SK-N-MC (cell line): ENCODE measurements around the gene ELMO3.

Experiments used
- DNase-seq: peaks from one replicate; pipeline ENCODE4 v3.0.0-alpha.2; 2011; ENCODE audit warnings: low read depth, low spot score
- H3K27ac ChIP-seq: fragments of 200-600 bp; sonication (generic); 2 replicates; pipeline ENCODE4 v1.5.1; 2016; ENCODE audit warnings: mixed run types
- H3K36me3 ChIP-seq: fragments of 200-600 bp; sonication (generic); 2 replicates; pipeline ENCODE4 v1.6.1; 2017; ENCODE audit warnings: antibody characterized with exemption, low read length, mixed read lengths; ENCODE audit not compliant: insufficient read depth
- H3K4me3 ChIP-seq: fragments of 200-600 bp; sonication (generic); 2 replicates; pipeline ENCODE4 v1.5.1; 2016
- H3K9ac ChIP-seq: fragments of 200-600 bp; sonication (generic); 2 replicates; pipeline ENCODE4 v1.8.0; 2017; ENCODE audit warnings: mixed run types, mixed read lengths; ENCODE audit not compliant: insufficient read length
- H3K9me3 ChIP-seq: fragments of 200-600 bp; sonication (generic); 2 replicates; pipeline ENCODE4 v1.6.1; 2017; ENCODE audit warnings: low read depth, mild to moderate bottlenecking, antibody characterized with exemption, low read length, moderate library complexity, mixed read lengths
- EZH2 ChIP-seq: fragments of 200-600 bp; sonication (generic); IDR thresholded peaks from one replicate; pipeline ENCODE4 v1.6.1; 2017; ENCODE audit warnings: antibody characterized with exemption
- FOXP2 ChIP-seq: optimal IDR thresholded peaks from 2 replicates; pipeline ENCODE3; 2011; ENCODE audit warnings: mild to moderate bottlenecking, moderate library complexity; ENCODE audit not compliant: insufficient read depth; ENCODE audit errors: extremely low read length, control extremely low read depth
- POLR2AphosphoS5 ChIP-seq: IDR thresholded peaks from 2 replicates; pipeline ENCODE4 v1.6.1; 2012; ENCODE audit warnings: mild to moderate bottlenecking, low read depth, low read length, borderline replicate concordance

ELMO3 gene

DNA sequence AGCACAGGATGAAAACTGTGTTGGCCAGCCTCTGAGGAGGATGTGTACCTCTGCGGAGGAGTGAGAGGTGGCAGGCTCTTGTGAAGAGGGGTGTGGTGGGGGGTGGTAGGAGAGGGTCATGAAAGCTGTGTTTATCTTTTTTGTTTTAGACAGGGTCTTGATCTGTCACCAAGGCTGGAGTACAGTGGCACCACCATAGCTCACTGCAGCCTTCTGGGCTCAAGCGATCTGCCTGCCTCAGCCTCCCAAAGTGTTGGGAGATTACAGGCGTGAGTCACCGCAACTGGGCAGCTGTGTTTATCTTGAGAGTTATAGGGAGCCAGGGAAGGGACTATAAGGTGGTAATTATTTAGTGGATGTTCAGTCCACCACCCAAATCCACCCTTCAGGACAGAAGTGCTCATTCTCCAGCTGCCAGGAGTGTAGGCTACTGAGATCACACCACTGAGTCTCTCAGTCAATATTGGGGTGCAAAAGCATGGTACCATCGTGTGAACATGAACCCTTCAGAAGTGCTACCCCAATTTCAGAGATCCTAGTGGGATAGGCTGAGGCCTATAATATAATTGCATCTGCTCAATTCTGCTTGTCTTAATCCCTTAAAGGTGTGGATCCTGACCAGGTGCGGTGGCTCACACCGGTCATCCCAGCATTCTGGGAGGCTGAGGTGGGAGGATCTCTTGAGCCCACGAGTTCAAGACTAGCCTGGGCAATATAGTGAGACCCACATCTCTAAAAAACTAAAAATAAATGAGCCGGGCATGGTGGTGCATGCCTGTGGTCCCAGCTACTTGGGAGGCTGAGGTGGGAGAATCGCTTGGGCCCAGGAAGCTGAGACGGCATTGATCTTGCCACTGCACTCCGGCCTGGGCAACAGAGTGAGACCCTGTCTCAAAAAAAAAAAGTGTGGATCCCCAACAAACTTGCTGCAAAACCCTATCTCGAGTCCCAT lies 8.2 kb upstream of the ELMO3 start:
- H3K9ac ChIP-seq = no peak overlapping the region

DNA sequence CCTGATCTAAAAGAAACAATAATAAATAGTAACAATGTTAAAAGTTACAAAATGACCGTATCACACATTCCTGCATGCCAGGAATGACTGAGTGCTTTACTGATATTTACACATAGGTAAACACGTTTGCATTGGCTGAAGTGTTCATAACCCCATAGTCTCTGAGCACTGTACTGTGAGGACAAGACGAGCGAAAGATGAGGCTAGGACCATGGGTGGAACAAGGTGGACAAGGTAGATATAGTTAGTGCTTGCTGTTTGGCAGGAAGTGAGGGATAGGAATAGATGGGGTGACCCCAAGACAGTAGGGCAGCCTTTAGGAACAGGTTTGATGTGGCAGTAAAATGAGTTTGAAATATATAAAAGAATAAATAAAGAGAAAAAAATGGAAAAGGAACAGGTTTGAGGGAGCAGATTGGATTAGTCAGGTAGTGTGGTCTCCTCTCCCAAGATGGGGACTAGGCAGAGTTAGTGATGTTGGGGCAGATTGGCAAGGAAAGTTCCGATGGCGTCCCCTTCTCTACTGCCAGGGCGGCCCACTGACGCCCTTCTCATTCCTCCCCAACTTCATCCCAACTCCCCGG lies 7.4 kb upstream of the ELMO3 start:
- H3K9me3 ChIP-seq = no peaks in the 10 kb centered on the region
- H3K36me3 ChIP-seq = peaks cover 18% of the 10 kb centered on the region; the same call in 1 of the 2 replicates
- H3K4me3 ChIP-seq = peak overlapping the region; percentile 80
- no peak for DNase-seq
- no peak overlapping the region for H3K27ac ChIP-seq
- peak overlapping the region; percentile 26 for H3K9ac ChIP-seq
- TF ChIP-seq EZH2 (no peak), FOXP2 (no peak), POLR2AphosphoS5 (no peak)

More for the DNA sequence above, 8.2 kb upstream of the ELMO3 start:
- no peak overlapping the region for H3K27ac ChIP-seq
- H3K36me3 ChIP-seq = peaks cover 15% of the 10 kb centered on the region; the same call in 1 of the 2 replicates
- no peak overlapping the region for H3K4me3 ChIP-seq
- TF ChIP-seq EZH2 (no peak), FOXP2 (no peak), POLR2AphosphoS5 (no peak)
- DNase-seq = no peak
- H3K9me3 ChIP-seq = no peaks in the 10 kb centered on the region

DNA sequence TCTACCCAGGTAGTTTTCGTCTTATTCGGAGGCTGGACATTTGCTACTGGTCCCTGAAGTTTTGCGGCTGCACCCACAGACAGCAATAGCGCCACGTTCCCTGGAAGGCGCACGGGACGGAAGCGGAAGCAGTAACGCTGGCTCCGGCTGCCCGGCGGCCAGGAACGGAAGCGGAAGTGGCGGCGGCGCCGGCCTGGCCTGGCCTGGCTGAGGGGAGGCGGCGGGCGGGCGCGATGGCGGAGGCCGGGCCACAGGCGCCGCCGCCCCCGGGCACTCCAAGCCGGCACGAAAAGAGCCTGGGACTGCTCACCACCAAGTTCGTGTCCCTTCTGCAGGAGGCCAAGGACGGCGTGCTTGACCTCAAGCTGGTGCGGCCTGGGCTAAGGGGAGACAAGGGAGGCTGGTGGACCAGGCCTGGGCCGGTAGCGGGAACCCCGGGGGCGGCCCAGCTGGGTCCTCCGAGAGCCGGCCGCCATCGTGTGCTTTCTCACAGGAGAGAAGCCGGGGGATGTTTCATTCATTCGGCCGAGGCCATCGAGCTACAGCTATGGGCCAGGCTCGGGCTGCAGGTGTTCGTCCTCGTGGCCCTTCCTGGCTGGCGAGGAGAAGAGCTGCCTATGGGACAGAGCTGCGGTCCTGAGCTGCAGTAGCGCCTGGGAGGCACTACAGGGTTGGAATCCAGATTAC lies 6.8 kb upstream of the ELMO3 start, which contains the start of gene E2F4:
TSS of gene E2F4 (plus strand) at position 161 of the 687 bp plus-strand sequence. CDS start at position 234, 73 bp downstream.
- peak within 1 kb of the TSS; percentile 93 for H3K9ac ChIP-seq
- TF ChIP-seq POLR2AphosphoS5 = peak; percentile 28; the same call in 1 of the 2 replicates
- no peak for TF ChIP-seq FOXP2
- no peak for TF ChIP-seq EZH2
- H3K27ac ChIP-seq = no peak within 1 kb of the TSS
- H3K4me3 ChIP-seq = peak within 1 kb of the TSS; percentile 80
- H3K36me3 ChIP-seq = peaks cover 18% of the 10 kb centered on the region; the same call in 1 of the 2 replicates
- no peak for DNase-seq
- no peaks in the 10 kb centered on the region for H3K9me3 ChIP-seq

GRCh38 chr16:67192781-67193361 lies 6.1 kb upstream of the ELMO3 start:
- Histone ChIP-seq H3K27ac (no peak overlapping the region), H3K9ac (peak overlapping the region; percentile 93), H3K36me3 (peaks cover 18% of the 10 kb centered on the region; the same call in 1 of the 2 replicates), H3K9me3 (no peaks in the 10 kb centered on the region), H3K4me3 (peak overlapping the region; percentile 80)
- TF ChIP-seq FOXP2 (no peak), POLR2AphosphoS5 (no peak), EZH2 (no peak)
- no peak for DNase-seq

DNA sequence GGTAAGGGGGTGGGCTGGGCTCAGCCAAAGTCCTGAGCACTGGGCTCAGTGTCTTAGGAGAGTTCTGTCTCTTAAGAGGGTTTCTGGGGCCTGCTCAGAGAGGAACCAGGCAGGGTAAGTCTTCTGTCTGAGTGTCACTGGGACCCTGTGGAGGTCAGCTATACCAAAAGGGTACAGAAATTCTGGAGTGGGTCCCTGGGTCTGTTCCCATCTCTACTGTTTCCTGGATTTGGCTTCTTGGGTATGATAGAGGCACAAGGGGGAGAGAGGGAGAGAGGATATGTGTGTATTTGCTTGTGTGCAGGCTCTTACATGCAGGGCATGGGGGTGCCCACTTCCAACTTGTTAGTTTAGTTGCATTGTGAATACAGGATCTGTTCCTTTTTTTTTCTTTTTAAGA lies 5.4 kb upstream of the ELMO3 start:
- no peak overlapping the region for H3K27ac ChIP-seq
- DNase-seq = no peak
- no peak overlapping the region; the same call in 1 of the 2 replicates for H3K4me3 ChIP-seq
- no peaks in the 10 kb centered on the region for H3K9me3 ChIP-seq
- H3K9ac ChIP-seq = no peak overlapping the region
- TF ChIP-seq POLR2AphosphoS5 (no peak), FOXP2 (no peak), EZH2 (no peak)
- peaks cover 18% of the 10 kb centered on the region; the same call in 1 of the 2 replicates for H3K36me3 ChIP-seq

DNA sequence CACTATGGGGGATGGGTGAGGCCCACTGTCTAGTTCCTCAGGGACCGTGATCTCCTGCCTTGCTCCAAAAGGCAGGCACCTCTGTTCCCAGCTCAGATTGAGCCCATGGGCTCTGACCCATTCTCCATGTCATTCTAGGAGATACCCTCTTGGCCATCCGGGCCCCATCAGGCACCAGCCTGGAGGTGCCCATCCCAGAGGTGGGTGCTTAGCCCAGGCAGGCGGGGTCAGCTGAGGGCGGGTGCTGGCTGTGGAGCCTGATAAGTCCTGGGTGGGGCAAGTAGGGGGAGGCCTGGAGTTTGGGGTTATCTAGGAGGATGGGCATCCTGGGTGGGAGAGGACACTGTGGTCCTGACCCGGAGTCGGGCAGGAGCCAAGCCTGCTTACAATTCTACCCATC lies 4.7 kb upstream of the ELMO3 start:
- peaks cover 18% of the 10 kb centered on the region; the same call in 1 of the 2 replicates for H3K36me3 ChIP-seq
- no peak overlapping the region for H3K4me3 ChIP-seq
- H3K9me3 ChIP-seq = no peaks in the 10 kb centered on the region
- no peak overlapping the region for H3K9ac ChIP-seq
- TF ChIP-seq FOXP2 (no peak), POLR2AphosphoS5 (no peak), EZH2 (no peak)
- DNase-seq = no peak
- H3K27ac ChIP-seq = no peak overlapping the region

DNA sequence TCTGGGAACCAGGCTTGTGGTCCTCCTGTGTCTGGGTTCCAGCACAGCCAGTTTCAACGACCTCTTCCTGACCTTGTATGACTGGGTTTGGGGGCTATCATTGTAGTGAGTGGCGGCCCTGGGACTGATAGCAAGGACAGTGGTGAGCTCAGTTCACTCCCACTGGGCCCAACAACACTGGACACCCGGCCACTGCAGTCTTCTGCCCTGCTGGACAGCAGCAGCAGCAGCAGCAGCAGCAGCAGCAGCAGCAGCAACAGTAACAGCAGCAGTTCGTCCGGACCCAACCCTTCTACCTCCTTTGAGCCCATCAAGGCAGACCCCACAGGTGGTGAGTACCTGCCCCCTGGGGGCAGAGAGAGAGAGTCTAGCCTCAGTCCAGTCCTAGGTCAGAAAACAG lies 3.3 kb upstream of the ELMO3 start:
- Histone ChIP-seq H3K36me3 (peaks cover 18% of the 10 kb centered on the region; the same call in 1 of the 2 replicates), H3K27ac (no peak overlapping the region), H3K9ac (no peak overlapping the region), H3K9me3 (no peaks in the 10 kb centered on the region), H3K4me3 (no peak overlapping the region)
- TF ChIP-seq EZH2 (no peak), POLR2AphosphoS5 (no peak), FOXP2 (no peak)
- no peak for DNase-seq

- Histone ChIP-seq H3K9me3 (no peaks in the 10 kb centered on the region), H3K27ac (no peak overlapping the region), H3K9ac (no peak overlapping the region), H3K36me3 (peaks cover 18% of the 10 kb centered on the region; the same call in 1 of the 2 replicates), H3K4me3 (no peak overlapping the region)
- TF ChIP-seq FOXP2 = no peak
- TF ChIP-seq EZH2 = no peak
- TF ChIP-seq POLR2AphosphoS5 = no peak
- no peak for DNase-seq
These were observed 2.0 kb upstream of the ELMO3 start for GRCh38 chr16:67196881-67197280.
